OCI-LY1 (cell line): ENCODE measurements around the gene CTAGE1.

Experiments
- H2AFZ ChIP-seq: fragments of 200-600 bp; sonication (generic), shearing (Covaris generic); 2 replicates; pipeline ENCODE4 v1.6.0; 2014; ENCODE audit warnings: antibody characterized with exemption, mild to moderate bottlenecking, low read length
- H3F3A ChIP-seq: fragments of 200-600 bp; sonication (generic), shearing (Covaris generic); 2 replicates; pipeline ENCODE4 v1.6.0; 2014; ENCODE audit warnings: mild to moderate bottlenecking, antibody characterized with exemption, low read length, moderate library complexity; ENCODE audit not compliant: insufficient read depth
- H3K27ac ChIP-seq: fragments of 200-600 bp; sonication (generic); 2 replicates; pipeline ENCODE4 v1.5.1; 2014; ENCODE audit warnings: low read length, mixed run types, mild to moderate bottlenecking, low read depth; ENCODE audit not compliant: poor library complexity, severe bottlenecking
- H3K27me3 ChIP-seq: fragments of 200-600 bp; sonication (generic); 2 replicates; pipeline ENCODE4 v1.6.0; 2014; ENCODE audit warnings: antibody characterized with exemption, mild to moderate bottlenecking, low read length, moderate library complexity; ENCODE audit not compliant: insufficient read depth
- H3K36me3 ChIP-seq: fragments of 200-600 bp; sonication (generic); 2 replicates; pipeline ENCODE4 v1.6.1; 2014; ENCODE audit warnings: mild to moderate bottlenecking, antibody characterized with exemption, low read length, moderate library complexity, mixed read lengths; ENCODE audit not compliant: insufficient read depth
- H3K4me1 ChIP-seq: fragments of 200-600 bp; sonication (generic); 2 replicates; pipeline ENCODE4 v1.5.1; 2014; ENCODE audit warnings: mild to moderate bottlenecking, low read length, moderate library complexity; ENCODE audit not compliant: insufficient read depth, severe bottlenecking
- H3K4me2 ChIP-seq: fragments of 200-600 bp; sonication (generic), shearing (Covaris generic); 2 replicates; pipeline ENCODE4 v1.6.1; 2014; ENCODE audit warnings: low read length
- H3K4me3 ChIP-seq: fragments of 200-600 bp; sonication (generic); 2 replicates; pipeline ENCODE4 v1.5.1; 2014; ENCODE audit warnings: low read length, low read depth, mild to moderate bottlenecking, mixed read lengths; ENCODE audit not compliant: poor library complexity, severe bottlenecking
- H3K79me2 ChIP-seq: fragments of 200-600 bp; shearing (Covaris generic); 2 replicates; pipeline ENCODE4 v1.6.1; 2016; ENCODE audit warnings: mixed run types, low read length, mixed read lengths; ENCODE audit not compliant: insufficient read depth
- H3K9ac ChIP-seq: fragments of 200-600 bp; sonication (generic), shearing (Covaris generic); 2 replicates; pipeline ENCODE4 v1.6.1; 2014; ENCODE audit warnings: mild to moderate bottlenecking, low read length, mixed read lengths
- H3K9me2 ChIP-seq: fragments of 200-600 bp; sonication (generic), shearing (Covaris generic); 2 replicates; pipeline ENCODE4 v1.6.1; 2014; ENCODE audit warnings: low read depth, mild to moderate bottlenecking, low read length, mixed read lengths
- H3K9me3 ChIP-seq: fragments of 200-600 bp; shearing (Covaris generic); 2 replicates; pipeline ENCODE4 v1.6.1; 2014; ENCODE audit warnings: low read length, mixed read lengths
- H4K20me1 ChIP-seq: fragments of 200-600 bp; sonication (generic), shearing (Covaris generic); 2 replicates; pipeline ENCODE4 v1.6.0; 2016; ENCODE audit warnings: mild to moderate bottlenecking, low read length; ENCODE audit not compliant: insufficient read depth
- EZH2 ChIP-seq: fragments of 200-600 bp; sonication (generic), shearing (Covaris generic); IDR thresholded peaks from 2 replicates; pipeline ENCODE4 v1.8.0; 2017; ENCODE audit warnings: borderline replicate concordance, mixed run types, mild to moderate bottlenecking, antibody characterized with exemption, low read length, moderate library complexity, mixed read lengths
- TF ChIP-seq, protein P1 (sequence below): fragments of 200-600 bp; sonication (generic), shearing (Covaris generic); IDR thresholded peaks from 2 replicates; pipeline ENCODE4 v1.5.1; 2017; ENCODE audit warnings: mild to moderate bottlenecking, antibody characterized with exemption, low read length, moderate library complexity, mixed read lengths

The CTAGE1 gene

DNA sequence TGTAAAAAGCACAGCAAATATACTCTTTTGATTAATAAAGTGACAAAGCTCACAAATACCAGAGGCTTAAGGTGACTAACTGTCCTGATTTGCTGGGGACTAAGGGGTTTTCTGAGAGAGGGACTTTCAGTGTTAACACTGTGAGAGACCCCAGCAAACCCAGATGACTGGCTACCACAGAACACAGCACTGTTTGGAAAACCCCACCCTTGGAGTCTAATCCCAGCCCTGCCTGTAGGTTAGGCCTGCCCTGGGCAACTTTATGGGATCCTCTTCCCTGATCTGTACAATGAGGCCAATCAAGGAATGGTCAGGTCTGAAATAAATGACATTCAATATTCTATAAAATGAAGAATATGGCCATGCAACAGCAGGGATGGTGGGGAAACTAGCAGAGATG is 30.5 kb upstream of the CTAGE1 start:
- Histone ChIP-seq H3K9me3 (peaks cover 2% of the 10 kb centered on the region), H3K9ac (no peak overlapping the region), H3K4me2 (no peak overlapping the region), H3F3A (no peaks in the 10 kb centered on the region), H3K9me2 (no peaks in the 10 kb centered on the region), H2AFZ (no peak overlapping the region), H3K27me3 (no peaks in the 10 kb centered on the region), H3K4me1 (no peaks in the 10 kb centered on the region), H4K20me1 (no peaks in the 10 kb centered on the region), H3K27ac (no peak overlapping the region), H3K4me3 (no peak overlapping the region), H3K36me3 (no peaks in the 10 kb centered on the region), H3K79me2 (no peaks in the 10 kb centered on the region)
- TF ChIP-seq, protein P1, sequence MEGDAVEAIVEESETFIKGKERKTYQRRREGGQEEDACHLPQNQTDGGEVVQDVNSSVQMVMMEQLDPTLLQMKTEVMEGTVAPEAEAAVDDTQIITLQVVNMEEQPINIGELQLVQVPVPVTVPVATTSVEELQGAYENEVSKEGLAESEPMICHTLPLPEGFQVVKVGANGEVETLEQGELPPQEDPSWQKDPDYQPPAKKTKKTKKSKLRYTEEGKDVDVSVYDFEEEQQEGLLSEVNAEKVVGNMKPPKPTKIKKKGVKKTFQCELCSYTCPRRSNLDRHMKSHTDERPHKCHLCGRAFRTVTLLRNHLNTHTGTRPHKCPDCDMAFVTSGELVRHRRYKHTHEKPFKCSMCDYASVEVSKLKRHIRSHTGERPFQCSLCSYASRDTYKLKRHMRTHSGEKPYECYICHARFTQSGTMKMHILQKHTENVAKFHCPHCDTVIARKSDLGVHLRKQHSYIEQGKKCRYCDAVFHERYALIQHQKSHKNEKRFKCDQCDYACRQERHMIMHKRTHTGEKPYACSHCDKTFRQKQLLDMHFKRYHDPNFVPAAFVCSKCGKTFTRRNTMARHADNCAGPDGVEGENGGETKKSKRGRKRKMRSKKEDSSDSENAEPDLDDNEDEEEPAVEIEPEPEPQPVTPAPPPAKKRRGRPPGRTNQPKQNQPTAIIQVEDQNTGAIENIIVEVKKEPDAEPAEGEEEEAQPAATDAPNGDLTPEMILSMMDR: no peak
- TF ChIP-seq EZH2: no peak

DNA sequence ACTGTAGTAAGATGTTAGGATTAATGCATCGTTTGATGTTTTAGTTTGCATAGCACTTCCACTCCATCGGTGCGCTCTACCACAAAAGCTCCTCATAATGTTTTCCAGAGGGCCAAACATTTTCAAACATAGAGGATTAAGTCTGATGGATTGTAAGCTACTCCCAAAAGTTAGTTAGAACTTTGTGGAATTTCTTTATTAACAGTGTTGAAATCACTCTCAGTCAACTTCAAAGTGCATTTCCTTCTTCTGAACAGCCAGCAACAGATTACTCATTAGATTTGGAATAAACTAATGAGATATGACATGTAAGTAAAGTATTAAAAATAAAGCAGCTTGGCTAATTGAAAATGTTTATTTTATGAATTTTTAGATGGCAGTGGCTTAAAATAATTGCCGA is 30.1 kb upstream of the CTAGE1 start:
- Histone ChIP-seq H3K4me1 (no peaks in the 10 kb centered on the region), H3K9me3 (peaks cover 2% of the 10 kb centered on the region), H3K27ac (no peak overlapping the region), H3K4me2 (no peak overlapping the region), H3K9me2 (no peaks in the 10 kb centered on the region), H3F3A (no peaks in the 10 kb centered on the region), H3K4me3 (no peak overlapping the region), H3K27me3 (no peaks in the 10 kb centered on the region), H3K9ac (no peak overlapping the region), H3K36me3 (no peaks in the 10 kb centered on the region), H3K79me2 (no peaks in the 10 kb centered on the region), H4K20me1 (no peaks in the 10 kb centered on the region), H2AFZ (no peak overlapping the region)
- TF ChIP-seq, protein P1: no peak
- no peak for TF ChIP-seq EZH2

DNA sequence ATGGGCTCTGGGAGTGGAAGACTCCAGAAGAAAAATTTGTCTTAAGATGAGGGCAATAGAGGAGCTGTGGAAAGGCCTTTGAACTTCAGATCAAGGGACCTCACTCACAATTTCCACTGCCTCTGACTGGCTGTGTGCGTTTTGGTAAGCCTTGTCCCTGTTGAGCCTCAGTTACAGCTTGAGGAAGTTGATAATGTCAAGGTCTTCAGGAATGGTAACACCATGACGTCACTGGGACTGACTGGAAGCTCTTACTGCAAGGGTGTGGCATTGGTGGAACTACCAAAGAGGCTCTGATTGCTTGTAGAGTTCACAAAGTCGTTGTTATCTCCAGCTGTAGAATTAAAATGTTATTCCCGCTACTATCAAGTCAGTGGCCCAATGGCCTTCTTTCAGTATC is 29.2 kb upstream of the CTAGE1 start:
- no peaks in the 10 kb centered on the region for H3K36me3 ChIP-seq
- no peak overlapping the region for H3K9ac ChIP-seq
- TF ChIP-seq EZH2: no peak
- TF ChIP-seq, protein P1: no peak
- peaks cover 2% of the 10 kb centered on the region for H3K9me3 ChIP-seq
- no peaks in the 10 kb centered on the region for H3K4me1 ChIP-seq
- H3K79me2 ChIP-seq: no peaks in the 10 kb centered on the region
- H3F3A ChIP-seq: no peaks in the 10 kb centered on the region
- no peak overlapping the region for H2AFZ ChIP-seq
- no peak overlapping the region for H3K27ac ChIP-seq
- H3K27me3 ChIP-seq: no peaks in the 10 kb centered on the region
- no peak overlapping the region for H3K4me2 ChIP-seq
- no peaks in the 10 kb centered on the region for H4K20me1 ChIP-seq
- no peak overlapping the region for H3K4me3 ChIP-seq
- no peaks in the 10 kb centered on the region for H3K9me2 ChIP-seq
